Measurements from ENCODE around the gene ARID3B.

The ARID3B gene

GRCh38 chr15:74626752-74627692, 86.0 kb downstream of the ARID3B start:
- intact Hi-C loops (cut with DNase I) = no loop called here
- DNase-seq = peak in 5 of 42 donors; percentile 25 to 61 (median 44)

GRCh38 chr15:74627766-74628165, 86.7 kb downstream of the ARID3B start:
- intact Hi-C loops (cut with DNase I) = no loop called here

GRCh38 chr15:74628199-74628598, 87.2 kb downstream of the ARID3B start:
- intact Hi-C loops (cut with DNase I) = no loop called here
- peak in 1 of 42 donors; percentile 11 for DNase-seq

More at GRCh38 chr15:74627766-74628165, 86.7 kb downstream of the ARID3B start:
- DNase-seq = no peak

- intact Hi-C loops (cut with DNase I) = no loop called here
- DNase-seq = peak in 1 of 42 donors; percentile 12
These were observed 87.9 kb downstream of the ARID3B start for GRCh38 chr15:74628949-74629348.

GRCh38 chr15:74629696-74630095, 88.7 kb downstream of the ARID3B start:
- intact Hi-C loops (cut with DNase I) = loop anchor here (5.0 to 10.0 kb wide), 2 partner anchors 65 to 257 kb away; partner anchors contain the start of gene EDC3
- DNase-seq = peak in 1 of 42 donors; percentile 36

GRCh38 chr15:74630284-74631086, 89.5 kb downstream of the ARID3B start:
- intact Hi-C loops (cut with DNase I) = loop anchor here (5.0 to 10.0 kb wide), 2 partner anchors 64 to 258 kb away; partner anchors contain the start of gene EDC3
- DNase-seq = peak in 1 of 42 donors; percentile 42

- intact Hi-C loops (cut with DNase I) = loop anchor here (5.0 to 10.0 kb wide), 2 partner anchors 64 to 259 kb away; partner anchors contain the start of gene EDC3
- no peak for DNase-seq
These were observed 90.0 kb downstream of the ARID3B start for GRCh38 chr15:74631087-74631385.

GRCh38 chr15:74631408-74631807, 90.4 kb downstream of the ARID3B start:
- no peak for DNase-seq

GRCh38 chr15:74631935-74632560, 91.0 kb downstream of the ARID3B start:
- intact Hi-C loops (cut with DNase I) = loop anchor here (5.0 to 10.0 kb wide), 2 partner anchors 63 to 260 kb away; partner anchors contain the start of gene EDC3

More at GRCh38 chr15:74631408-74631807, 90.4 kb downstream of the ARID3B start:
- intact Hi-C loops (cut with DNase I) = loop anchor here (5.0 to 10.0 kb wide), 2 partner anchors 63 to 259 kb away; partner anchors contain the start of gene EDC3

GRCh38 chr15:74632601-74633000, 91.6 kb downstream of the ARID3B start:
- intact Hi-C loops (cut with DNase I) = loop anchor here (5.0 to 10.0 kb wide), 2 partner anchors 62 to 260 kb away; partner anchors contain the start of gene EDC3
- DNase-seq = no peak

More at GRCh38 chr15:74631935-74632560, 91.0 kb downstream of the ARID3B start:
- peak; percentile 45 to 85 (median 70) for DNase-seq

GRCh38 chr15:74633781-74634180, 92.8 kb downstream of the ARID3B start:
- DNase-seq = no peak
- intact Hi-C loops (cut with DNase I) = loop anchor here (2.0 to 10.0 kb wide), 3 partner anchors 61 to 261 kb away; partner anchors contain the start of gene EDC3

- peak; percentile 49 to 87 (median 74) for DNase-seq
- intact Hi-C loops (cut with DNase I) = loop anchor here (2.0 to 10.0 kb wide), 2 partner anchors 60 to 134 kb away; partner anchors contain the start of gene EDC3
These were observed 94.2 kb downstream of the ARID3B start for GRCh38 chr15:74635228-74635627.

GRCh38 chr15:74636984-74637383, 96.0 kb downstream of the ARID3B start:
- no peak for DNase-seq
- intact Hi-C loops (cut with DNase I) = loop anchor here (10.0 kb wide), 1 partner anchor 58 kb away; the partner anchor contains the start of gene EDC3

- DNase-seq = no peak
- intact Hi-C loops (cut with DNase I) = no loop called here
These were observed 100.1 kb downstream of the ARID3B start for GRCh38 chr15:74641151-74641550.

- intact Hi-C loops (cut with DNase I) = no loop called here
- DNase-seq = peak in 1 of 42 donors; percentile 10
These were observed 101.3 kb downstream of the ARID3B start for GRCh38 chr15:74642348-74642733.

- intact Hi-C loops (cut with DNase I) = no loop called here
These were observed 102.0 kb downstream of the ARID3B start for GRCh38 chr15:74642734-74643664.

GRCh38 chr15:74643665-74644204, 102.7 kb downstream of the ARID3B start:
- intact Hi-C loops (cut with DNase I) = no loop called here
- DNase-seq = no peak

More at GRCh38 chr15:74642734-74643664, 102.0 kb downstream of the ARID3B start:
- DNase-seq = peak in 28 of 42 donors; percentile 32 to 83 (median 51)
